Measurements from ENCODE around the gene RNASE7. TPM values are rescaled to one million over a fixed set of nuclear protein-coding genes. Genes with fewer than 3 reads are reported as not detected.
A peak's percentile ranks its signal among the peaks of the same experiment; 100 is the strongest.

The RNASE7 gene
- total RNA-seq, 1 donor from 2014 or later: not detected

DNA sequence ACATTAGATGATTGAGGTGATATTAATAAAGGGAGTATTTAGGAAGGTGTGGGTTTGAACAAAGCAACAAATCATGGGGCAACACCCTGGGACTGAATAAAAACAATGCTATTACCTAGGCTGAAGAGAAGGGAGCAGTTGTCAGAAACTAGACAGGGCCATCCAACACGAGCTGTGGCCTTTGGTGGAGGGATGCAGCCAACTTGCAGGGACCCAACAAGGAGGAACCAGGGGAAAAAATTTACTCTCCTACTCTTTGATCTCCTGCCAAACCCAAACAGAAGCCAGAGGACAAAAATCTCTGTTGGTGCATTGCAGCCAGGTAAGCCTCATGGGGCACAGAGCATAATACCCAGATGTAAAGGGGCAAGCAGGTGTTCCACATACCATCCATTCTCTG is 31.0 kb upstream of the RNASE7 start:
- TF ChIP-seq, protein P1, sequence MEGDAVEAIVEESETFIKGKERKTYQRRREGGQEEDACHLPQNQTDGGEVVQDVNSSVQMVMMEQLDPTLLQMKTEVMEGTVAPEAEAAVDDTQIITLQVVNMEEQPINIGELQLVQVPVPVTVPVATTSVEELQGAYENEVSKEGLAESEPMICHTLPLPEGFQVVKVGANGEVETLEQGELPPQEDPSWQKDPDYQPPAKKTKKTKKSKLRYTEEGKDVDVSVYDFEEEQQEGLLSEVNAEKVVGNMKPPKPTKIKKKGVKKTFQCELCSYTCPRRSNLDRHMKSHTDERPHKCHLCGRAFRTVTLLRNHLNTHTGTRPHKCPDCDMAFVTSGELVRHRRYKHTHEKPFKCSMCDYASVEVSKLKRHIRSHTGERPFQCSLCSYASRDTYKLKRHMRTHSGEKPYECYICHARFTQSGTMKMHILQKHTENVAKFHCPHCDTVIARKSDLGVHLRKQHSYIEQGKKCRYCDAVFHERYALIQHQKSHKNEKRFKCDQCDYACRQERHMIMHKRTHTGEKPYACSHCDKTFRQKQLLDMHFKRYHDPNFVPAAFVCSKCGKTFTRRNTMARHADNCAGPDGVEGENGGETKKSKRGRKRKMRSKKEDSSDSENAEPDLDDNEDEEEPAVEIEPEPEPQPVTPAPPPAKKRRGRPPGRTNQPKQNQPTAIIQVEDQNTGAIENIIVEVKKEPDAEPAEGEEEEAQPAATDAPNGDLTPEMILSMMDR (IDR thresholded peaks at IDR 0.05; ENCODE audit: partially characterized antibody, unreplicated experiment): no peak
- Mint-ChIP-seq H3K4me1 (ENCODE audit: low read depth, unreplicated experiment) (peaks cover 3% of the 10 kb centered on the region), H3K4me3 (ENCODE audit: unreplicated experiment) (no peak overlapping the region), H3K36me3 (ENCODE audit: unreplicated experiment) (no peaks in the 10 kb centered on the region), H3K27me3 (ENCODE audit: unreplicated experiment) (no peaks in the 10 kb centered on the region), H3K27ac (ENCODE audit: unreplicated experiment) (no peak overlapping the region), H3K9me3 (ENCODE audit: unreplicated experiment) (no peaks in the 10 kb centered on the region)
- no peak for DNase-seq

DNA sequence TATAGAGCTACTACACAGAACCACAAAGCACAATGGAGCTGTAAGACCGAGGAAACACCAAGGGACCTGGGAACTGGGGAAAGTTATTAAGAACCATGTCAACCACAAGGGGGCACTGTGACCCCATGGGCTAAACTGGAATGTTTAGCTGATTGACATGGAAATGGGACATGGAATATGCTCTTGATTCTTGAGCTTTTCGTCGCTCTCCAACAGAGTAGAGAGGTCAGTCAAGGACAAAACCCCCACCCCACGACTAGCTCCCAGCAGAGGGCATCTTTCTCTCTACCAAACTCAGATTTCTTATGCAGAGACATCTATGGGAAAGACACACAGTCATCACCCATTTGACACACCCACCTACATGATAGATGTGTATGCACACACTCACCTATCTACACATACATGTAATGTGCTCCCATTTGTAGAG is 27.4 kb upstream of the RNASE7 start:
- TF ChIP-seq, protein P1 (IDR thresholded peaks at IDR 0.05; ENCODE audit: partially characterized antibody, unreplicated experiment): peak; percentile 91
- peak; percentile 88 for DNase-seq
- H3K36me3 Mint-ChIP-seq (ENCODE audit: unreplicated experiment): no peaks in the 10 kb centered on the region
- H3K27me3 Mint-ChIP-seq (ENCODE audit: unreplicated experiment): no peaks in the 10 kb centered on the region
- no peak overlapping the region for H3K4me3 Mint-ChIP-seq (ENCODE audit: unreplicated experiment)
- H3K27ac Mint-ChIP-seq (ENCODE audit: unreplicated experiment): no peak overlapping the region
- peaks cover 3% of the 10 kb centered on the region for H3K4me1 Mint-ChIP-seq (ENCODE audit: low read depth, unreplicated experiment)
- peaks cover 2% of the 10 kb centered on the region for H3K9me3 Mint-ChIP-seq (ENCODE audit: unreplicated experiment)

DNA sequence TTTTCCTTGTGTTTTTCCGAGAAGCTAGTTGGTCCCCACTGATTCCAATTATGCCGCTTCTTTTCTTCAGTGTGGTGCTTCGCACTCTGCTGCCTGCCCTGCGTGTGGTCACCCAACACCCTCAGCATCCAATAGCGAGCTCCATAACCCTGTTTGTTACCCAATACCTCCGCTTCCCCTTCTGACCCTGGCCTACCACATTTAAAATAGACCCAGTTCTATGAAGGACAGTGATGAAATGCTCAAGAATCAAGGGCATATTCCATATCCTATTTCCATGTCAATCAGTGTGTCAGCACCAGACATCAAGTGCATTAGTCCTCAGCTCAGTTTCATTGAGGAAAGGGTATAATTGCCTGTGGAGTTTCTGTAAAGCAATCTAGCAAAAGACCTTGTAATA is 26.9 kb upstream of the RNASE7 start:
- Mint-ChIP-seq H3K27me3 (ENCODE audit: unreplicated experiment) (no peaks in the 10 kb centered on the region), H3K4me3 (ENCODE audit: unreplicated experiment) (no peak overlapping the region), H3K27ac (ENCODE audit: unreplicated experiment) (no peak overlapping the region), H3K4me1 (ENCODE audit: low read depth, unreplicated experiment) (peaks cover 3% of the 10 kb centered on the region), H3K9me3 (ENCODE audit: unreplicated experiment) (peaks cover 2% of the 10 kb centered on the region), H3K36me3 (ENCODE audit: unreplicated experiment) (no peaks in the 10 kb centered on the region)
- DNase-seq: no peak
- TF ChIP-seq, protein P1 (IDR thresholded peaks at IDR 0.05; ENCODE audit: partially characterized antibody, unreplicated experiment): no peak

DNA sequence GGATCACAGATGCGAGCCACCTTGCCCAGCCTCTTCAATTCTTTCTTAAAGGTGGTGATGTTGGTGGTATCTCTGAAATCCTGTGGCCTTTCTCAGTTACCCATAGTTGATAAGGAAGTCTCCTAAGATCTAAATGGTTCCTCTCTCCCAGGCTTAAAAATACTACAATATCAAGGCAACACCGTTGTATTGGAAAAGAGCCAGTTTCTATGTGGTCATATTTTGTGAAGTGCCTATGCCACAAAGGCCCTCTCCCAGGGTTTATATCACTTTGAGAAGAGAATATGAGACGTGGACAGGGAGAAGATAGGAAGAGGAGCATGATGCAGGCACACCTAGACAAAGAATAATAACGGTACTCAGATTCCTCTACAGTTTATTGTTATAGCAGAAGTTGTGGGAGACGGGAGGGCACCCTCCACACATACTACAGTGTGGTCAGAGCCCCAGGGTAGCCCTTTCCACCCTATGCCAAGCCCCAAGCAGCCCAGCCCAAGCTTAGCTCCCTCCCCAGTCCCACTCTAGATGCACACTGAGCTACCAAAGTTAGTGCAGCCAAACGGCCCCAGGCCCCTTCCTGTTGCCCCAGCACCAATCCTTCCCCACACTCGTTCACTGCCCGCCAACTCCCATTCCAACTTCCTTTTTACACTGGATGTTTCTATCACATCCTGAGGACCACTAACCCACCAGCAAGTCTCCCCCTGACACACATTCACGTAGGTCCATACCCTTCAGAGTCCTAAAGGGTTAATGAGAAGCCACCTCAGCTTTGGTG is 25.6 kb upstream of the RNASE7 start:
- Mint-ChIP-seq H3K36me3 (ENCODE audit: unreplicated experiment) (no peaks in the 10 kb centered on the region), H3K4me1 (ENCODE audit: low read depth, unreplicated experiment) (peaks cover 3% of the 10 kb centered on the region), H3K4me3 (ENCODE audit: unreplicated experiment) (no peak overlapping the region), H3K27me3 (ENCODE audit: unreplicated experiment) (no peaks in the 10 kb centered on the region), H3K9me3 (ENCODE audit: unreplicated experiment) (peaks cover 2% of the 10 kb centered on the region), H3K27ac (ENCODE audit: unreplicated experiment) (no peak overlapping the region)
- DNase-seq: no peak
- TF ChIP-seq, protein P1 (IDR thresholded peaks at IDR 0.05; ENCODE audit: partially characterized antibody, unreplicated experiment): no peak

DNA sequence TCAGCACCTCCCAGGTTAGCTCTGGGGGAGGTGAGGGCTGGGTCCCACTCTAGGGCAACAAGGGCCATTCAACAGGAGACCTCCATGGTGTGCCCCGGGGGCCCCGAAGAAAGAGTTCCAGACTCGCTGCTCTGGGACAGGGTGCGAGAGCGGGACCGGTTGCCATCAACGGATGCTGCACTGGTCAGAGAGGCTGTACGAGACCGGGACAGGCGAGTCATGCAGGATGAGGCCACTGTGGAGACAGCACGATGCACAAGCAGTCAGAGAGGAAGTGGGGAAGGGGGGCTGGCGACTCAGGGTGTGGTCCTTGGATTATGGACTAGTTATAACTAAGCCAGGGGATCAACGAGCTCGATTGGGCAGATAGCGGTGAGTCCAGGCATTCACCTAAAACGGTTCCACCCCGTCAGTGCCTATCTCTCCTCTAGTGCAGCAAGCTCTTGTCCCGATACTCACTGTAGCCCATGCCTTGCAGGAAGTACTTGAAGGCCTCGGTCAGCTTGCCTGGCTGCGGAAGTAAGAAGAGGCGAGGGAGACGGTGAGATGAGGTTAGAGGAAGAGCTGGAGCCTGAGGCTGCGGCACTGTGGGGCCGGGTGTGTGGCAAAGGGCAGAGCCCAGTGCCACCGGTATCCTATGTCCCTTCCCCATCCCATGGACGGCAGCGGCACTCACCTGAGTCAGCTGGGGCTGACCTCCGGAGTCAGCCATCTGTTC is 24.5 kb upstream of the RNASE7 start:
- Mint-ChIP-seq H3K4me3 (ENCODE audit: unreplicated experiment) (no peak overlapping the region), H3K36me3 (ENCODE audit: unreplicated experiment) (peaks cover under 1% of the 10 kb centered on the region), H3K4me1 (ENCODE audit: low read depth, unreplicated experiment) (peaks cover 3% of the 10 kb centered on the region), H3K27me3 (ENCODE audit: unreplicated experiment) (peaks cover 2% of the 10 kb centered on the region), H3K27ac (ENCODE audit: unreplicated experiment) (no peak overlapping the region), H3K9me3 (ENCODE audit: unreplicated experiment) (peaks cover 4% of the 10 kb centered on the region)
- TF ChIP-seq, protein P1 (IDR thresholded peaks at IDR 0.05; ENCODE audit: partially characterized antibody, unreplicated experiment): no peak
- no peak for DNase-seq

All from glutamatergic neuron (in vitro differentiated cells).